HG03175 (cell line): ENCODE measurements around the gene C4B.
"Not testable (repeated sequence)": the region's sequence is repeated elsewhere in the genome, so short reads cannot be mapped to it uniquely, and the experiment has no call there.

Experiments
- ATAC-seq: cut with Tn5 transposase; IDR thresholded peaks from one replicate; pipeline ENCODE4 v1.9.1; 2021; ENCODE audit warnings: mild to moderate bottlenecking, moderate library complexity; ENCODE audit not compliant: unreplicated experiment

The C4B gene

GRCh38 chr6:32050562-32050961 is 36.0 kb downstream of the C4B start:
- ATAC-seq = no peak

- not testable (repeated sequence) for ATAC-seq
Observed at GRCh38 chr6:32052626-32053025, 38.0 kb downstream of the C4B start.

- ATAC-seq = not testable (repeated sequence)
Observed at GRCh38 chr6:32053314-32053713, 38.7 kb downstream of the C4B start.

GRCh38 chr6:32055756-32056155 is 41.2 kb downstream of the C4B start:
- not testable (repeated sequence) for ATAC-seq

GRCh38 chr6:32056254-32056653 is 41.7 kb downstream of the C4B start:
- no peak for ATAC-seq

GRCh38 chr6:32057966-32058365 is 43.4 kb downstream of the C4B start:
- ATAC-seq = no peak

- ATAC-seq = no peak
Observed at GRCh38 chr6:32058511-32058963, 43.9 kb downstream of the C4B start.

GRCh38 chr6:32060966-32061655 is 46.5 kb downstream of the C4B start:
- no peak for ATAC-seq

- no peak for ATAC-seq
Observed at GRCh38 chr6:32064706-32065105, 50.1 kb downstream of the C4B start.

- ATAC-seq = not testable (repeated sequence)
Observed at GRCh38 chr6:32067521-32067920, 52.9 kb downstream of the C4B start.

- not testable (repeated sequence) for ATAC-seq
Observed at GRCh38 chr6:32068315-32068714, 53.7 kb downstream of the C4B start.

GRCh38 chr6:32068867-32069266 is 54.3 kb downstream of the C4B start:
- no peak for ATAC-seq

- ATAC-seq = no peak
Observed at GRCh38 chr6:32069460-32069859, 54.9 kb downstream of the C4B start.

GRCh38 chr6:32069878-32070515 is 55.4 kb downstream of the C4B start:
- no peak for ATAC-seq

GRCh38 chr6:32070814-32071543 is 56.4 kb downstream of the C4B start:
- no peak for ATAC-seq

GRCh38 chr6:32073101-32073500 is 58.5 kb downstream of the C4B start:
- ATAC-seq = no peak

- no peak for ATAC-seq
Observed at GRCh38 chr6:32073613-32074012, 59.0 kb downstream of the C4B start.

GRCh38 chr6:32074996-32075532 is 60.5 kb downstream of the C4B start:
- no peak for ATAC-seq

GRCh38 chr6:32075781-32076180 is 61.2 kb downstream of the C4B start:
- ATAC-seq = no peak

GRCh38 chr6:32076321-32076809 is 61.8 kb downstream of the C4B start:
- ATAC-seq = no peak

- no peak for ATAC-seq
Observed at GRCh38 chr6:32079566-32080290, 65.1 kb downstream of the C4B start.
